Neural progenitor cell (in vitro differentiated cells): ENCODE results near the gene ADAMTS5. TPM values are rescaled to one million over a fixed set of nuclear protein-coding genes. Genes with fewer than 3 reads are reported as not detected.

Experiments
- DNase-seq: peaks from one replicate; pipeline ENCODE4 v3.0.0-alpha.2; 2016; ENCODE audit warnings: low spot score
- H2AFZ ChIP-seq: fragments of 200-600 bp; sonication (generic); replicated peaks from 2 replicates; pipeline ENCODE4 v1.6.1; 2016; ENCODE audit warnings: antibody characterized with exemption
- H3F3A ChIP-seq: fragments of 200-600 bp; sonication (generic); 2 replicates; pipeline ENCODE4 v1.6.1; 2016; ENCODE audit warnings: antibody characterized with exemption, low read depth
- H3K27ac ChIP-seq: fragments of 200-600 bp; sonication (generic); 2 replicates; pipeline ENCODE4 v1.5.1; 2016; ENCODE audit warnings: mild to moderate bottlenecking
- H3K27me3 ChIP-seq: fragments of 200-600 bp; sonication (generic); 2 replicates; pipeline ENCODE4 v1.6.1; 2016; ENCODE audit warnings: mild to moderate bottlenecking, moderate library complexity
- H3K36me3 ChIP-seq: fragments of 200-600 bp; sonication (generic); 2 replicates; pipeline ENCODE4 v1.5.1; 2016
- H3K4me1 ChIP-seq: fragments of 200-600 bp; sonication (generic); 2 replicates; pipeline ENCODE4 v1.6.1; 2016; ENCODE audit warnings: mixed run types
- H3K4me2 ChIP-seq: fragments of 200-600 bp; sonication (generic); 2 replicates; pipeline ENCODE4 v1.6.1; 2016
- H3K4me3 ChIP-seq: fragments of 200-600 bp; sonication (generic); 2 replicates; pipeline ENCODE4 v1.5.1; 2016
- H3K79me2 ChIP-seq: fragments of 200-600 bp; sonication (generic); 2 replicates; pipeline ENCODE4 v1.6.1; 2016; ENCODE audit warnings: low read depth
- H3K9ac ChIP-seq: fragments of 200-600 bp; sonication (generic); 2 replicates; pipeline ENCODE4 v1.6.1; 2016
- H3K9me3 ChIP-seq: fragments of 200-600 bp; sonication (generic); 2 replicates; pipeline ENCODE4 v1.5.1; 2016; ENCODE audit warnings: low read depth
- H4K20me1 ChIP-seq: fragments of 200-600 bp; sonication (generic); 2 replicates; pipeline ENCODE4 v1.6.1; 2016; ENCODE audit warnings: low read depth
- H3K27ac Mint-ChIP-seq: 3 replicates; pipeline ENCODE4 v1.8.0; 2021; ENCODE audit warnings: mixed read lengths
- H3K27me3 Mint-ChIP-seq: 2 replicates; pipeline ENCODE4 v1.8.0; 2022; ENCODE audit warnings: low read depth, mild to moderate bottlenecking, inconsistent platforms, moderate library complexity, mixed read lengths; ENCODE audit not compliant: insufficient read depth
- H3K36me3 Mint-ChIP-seq: 3 replicates; pipeline ENCODE4 v1.8.0; 2021; ENCODE audit warnings: mixed read lengths
- H3K4me1 Mint-ChIP-seq: 3 replicates; pipeline ENCODE4 v1.8.0; 2021; ENCODE audit warnings: mixed read lengths
- H3K4me3 Mint-ChIP-seq: 3 replicates; pipeline ENCODE4 v1.8.0; 2021; ENCODE audit warnings: mild to moderate bottlenecking, moderate library complexity, mixed read lengths
- H3K9me3 Mint-ChIP-seq: 3 replicates; pipeline ENCODE4 v1.8.0; 2020; ENCODE audit warnings: mixed read lengths
- CTCF ChIP-seq: fragments of 200-600 bp; sonication (generic); IDR thresholded peaks from 2 replicates; pipeline ENCODE4 v1.5.1; 2017; ENCODE audit warnings: antibody characterized with exemption, mild to moderate bottlenecking
- EZH2 ChIP-seq: fragments of 200-600 bp; sonication (generic); IDR thresholded peaks from 2 replicates; pipeline ENCODE4 v1.6.1; 2017; ENCODE audit warnings: antibody characterized with exemption, mild to moderate bottlenecking, moderate library complexity
- EZH2phosphoT487 ChIP-seq: fragments of 200-600 bp; sonication (generic); IDR thresholded peaks from 2 replicates; pipeline ENCODE4 v1.6.1; 2017; ENCODE audit warnings: antibody characterized with exemption
- total RNA-seq: library from RNA; depleted of rRNA; stranded (reverse); fragments of >200 nt; gene quantifications from 2 replicates; pipeline ENCODE4 v1.2.3, GENCODE V29; 2015; ENCODE audit warnings: low replicate concordance

The ADAMTS5 gene
- total RNA-seq, 1 donor from 2014 or later = not detected

- Mint-ChIP-seq H3K36me3 (no peaks in the 10 kb centered on the region), H3K9me3 (no peaks in the 10 kb centered on the region), H3K27me3 (peaks cover 5% of the 10 kb centered on the region), H3K4me3 (no peak overlapping the region), H3K27ac (no peak overlapping the region), H3K4me1 (no peaks in the 10 kb centered on the region)
- Histone ChIP-seq H3K9ac (no peak overlapping the region), H3K4me3 (no peak overlapping the region), H3K27ac (no peak overlapping the region), H3K27me3 (no peaks in the 10 kb centered on the region), H3K4me1 (no peaks in the 10 kb centered on the region), H3K9me3 (no peaks in the 10 kb centered on the region), H3K4me2 (no peak overlapping the region), H4K20me1 (no peaks in the 10 kb centered on the region), H3K79me2 (no peaks in the 10 kb centered on the region), H3F3A (no peaks in the 10 kb centered on the region), H2AFZ (no peak overlapping the region), H3K36me3 (no peaks in the 10 kb centered on the region)
- TF ChIP-seq CTCF (no peak), EZH2 (no peak), EZH2phosphoT487 (no peak)
- DNase-seq = no peak
Observed at GRCh38 chr21:26933448-26933847, 33.4 kb downstream of the ADAMTS5 start.

- H3K27ac Mint-ChIP-seq = no peak overlapping the region
- Histone ChIP-seq H2AFZ (peak overlapping the region; percentile 21), H3K4me3 (no peak overlapping the region), H3K4me1 (peaks cover 7% of the 10 kb centered on the region), H3K27me3 (no peaks in the 10 kb centered on the region), H3K36me3 (no peaks in the 10 kb centered on the region), H3K9ac (no peak overlapping the region), H3K4me2 (no peak overlapping the region), H3K9me3 (no peaks in the 10 kb centered on the region), H3K79me2 (no peaks in the 10 kb centered on the region), H3K27ac (no peak overlapping the region), H3F3A (no peaks in the 10 kb centered on the region), H4K20me1 (no peaks in the 10 kb centered on the region)
- no peak overlapping the region for H3K4me3 Mint-ChIP-seq
- DNase-seq = no peak
- H3K36me3 Mint-ChIP-seq = no peaks in the 10 kb centered on the region
- TF ChIP-seq EZH2 (no peak), CTCF (no peak), EZH2phosphoT487 (no peak)
- H3K4me1 Mint-ChIP-seq = no peaks in the 10 kb centered on the region
- H3K9me3 Mint-ChIP-seq = no peaks in the 10 kb centered on the region
- H3K27me3 Mint-ChIP-seq = peaks cover 2% of the 10 kb centered on the region
Observed at GRCh38 chr21:26925636-26926035, 41.3 kb downstream of the ADAMTS5 start.

DNA sequence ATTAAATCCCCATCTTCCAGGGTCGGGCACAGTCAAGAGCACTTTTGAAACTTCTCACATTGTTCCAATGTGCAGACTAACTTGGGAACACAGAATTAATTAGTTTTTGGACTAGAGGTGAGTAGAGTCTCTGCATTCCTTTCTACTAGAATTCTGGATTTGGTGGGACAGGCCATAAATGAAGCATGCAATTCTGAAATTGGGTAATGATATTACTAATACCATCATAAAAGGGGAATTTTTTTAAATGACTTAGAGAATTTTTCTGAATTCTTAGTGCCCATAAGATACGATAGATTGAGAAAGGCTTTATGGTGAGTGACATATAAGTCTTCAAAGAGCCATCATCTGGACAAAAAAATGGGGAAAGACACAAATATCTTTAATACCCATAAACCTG lies 41.8 kb downstream of the ADAMTS5 start:
- H3K4me2 ChIP-seq = no peak overlapping the region
- no peaks in the 10 kb centered on the region for H4K20me1 ChIP-seq
- Mint-ChIP-seq H3K27ac (no peak overlapping the region), H3K4me1 (no peaks in the 10 kb centered on the region), H3K9me3 (no peaks in the 10 kb centered on the region), H3K27me3 (peaks cover 2% of the 10 kb centered on the region), H3K36me3 (no peaks in the 10 kb centered on the region), H3K4me3 (no peak overlapping the region)
- no peak for DNase-seq
- TF ChIP-seq CTCF = no peak
- TF ChIP-seq EZH2 = no peak
- TF ChIP-seq EZH2phosphoT487 = no peak
- no peak overlapping the region for H3K9ac ChIP-seq
- no peaks in the 10 kb centered on the region for H3K79me2 ChIP-seq
- H3K27me3 ChIP-seq = no peaks in the 10 kb centered on the region
- H3K4me1 ChIP-seq = peaks cover 7% of the 10 kb centered on the region
- H2AFZ ChIP-seq = no peak overlapping the region
- no peaks in the 10 kb centered on the region for H3K9me3 ChIP-seq
- no peaks in the 10 kb centered on the region for H3K36me3 ChIP-seq
- no peaks in the 10 kb centered on the region for H3F3A ChIP-seq
- no peak overlapping the region for H3K4me3 ChIP-seq
- H3K27ac ChIP-seq = no peak overlapping the region
